CD14-positive monocyte (primary cell): ENCODE data around the gene GAREM2. TPM values are rescaled to one million over a fixed set of nuclear protein-coding genes. Genes with fewer than 3 reads are reported as not detected.

Source experiments
- DNase-seq, 3 donors: peaks; one replicate each; pipeline ENCODE4 v3.0.0-alpha.2; 2011 to 2022
- H2AFZ ChIP-seq: 2 replicates; pipeline ENCODE4 v1.6.0; 2012; ENCODE audit warnings: mild to moderate bottlenecking, low read depth, low read length, inconsistent platforms; ENCODE audit not compliant: insufficient read depth, poor library complexity, severe bottlenecking
- H3K27ac ChIP-seq, 2 donors: 1 replicate in 1 of 2; 2 replicates in 1 of 2; pipeline ENCODE4 v1.5.1; 2012 to 2013; ENCODE audit warnings: low read length in 2 of 2, control low read depth in 1 of 2, inconsistent platforms in 1 of 2, low read depth in 1 of 2, mild to moderate bottlenecking in 1 of 2
- H3K27me3 ChIP-seq, 2 donors: one replicate each; pipeline versions ENCODE4 v1.6.0 to v1.6.1; 2011 to 2013; ENCODE audit warnings: low read length in 2 of 2; ENCODE audit not compliant: control insufficient read depth in 2 of 2, insufficient read depth in 2 of 2
- H3K36me3 ChIP-seq, 2 donors: replicated peaks in 1 of 2; 1 replicate in 1 of 2; 2 replicates in 1 of 2; pipeline versions ENCODE4 v1.5.1 to v1.6.1; 2012 to 2013; ENCODE audit warnings: low read length in 2 of 2, control low read depth in 1 of 2, inconsistent platforms in 1 of 2, mild to moderate bottlenecking in 1 of 2; ENCODE audit not compliant: insufficient read depth in 2 of 2, control insufficient read depth in 1 of 2
- H3K4me1 ChIP-seq, 2 donors: 1 replicate in 1 of 2; 2 replicates in 1 of 2; pipeline versions ENCODE4 v1.5.1 to v1.6.1; 2012 to 2013; ENCODE audit warnings: low read length in 2 of 2, control low read depth in 1 of 2, inconsistent platforms in 1 of 2, mild to moderate bottlenecking in 1 of 2, moderate library complexity in 1 of 2; ENCODE audit not compliant: insufficient read depth in 2 of 2, control insufficient read depth in 1 of 2
- H3K4me2 ChIP-seq: replicated peaks from 2 replicates; pipeline ENCODE3; 2012; ENCODE audit warnings: low read length, moderate library complexity, mild to moderate bottlenecking; ENCODE audit not compliant: poor library complexity, severe bottlenecking; ENCODE audit errors: extremely low read depth
- H3K4me3 ChIP-seq, 3 experiments: fragments of 200-600 bp in 1 of 3; sonication (generic) in 1 of 3; replicated peaks in 1 of 3; 1 replicate in 2 of 3; 2 replicates in 1 of 3; pipeline ENCODE4 v1.5.1; 2011 to 2013; ENCODE audit warnings: low read length in 3 of 3, mild to moderate bottlenecking in 3 of 3, control low read depth in 2 of 3, low read depth in 2 of 3, inconsistent platforms in 1 of 3, moderate library complexity in 1 of 3
- H3K79me2 ChIP-seq: 2 replicates; pipeline ENCODE4 v1.6.0; 2012; ENCODE audit warnings: mild to moderate bottlenecking, control low read depth, inconsistent platforms, low read length, moderate library complexity; ENCODE audit not compliant: insufficient read depth
- H3K9ac ChIP-seq: 2 replicates; pipeline ENCODE4 v1.6.0; 2017; ENCODE audit warnings: low read length, mild to moderate bottlenecking; ENCODE audit not compliant: insufficient read depth, poor library complexity, severe bottlenecking
- H3K9me3 ChIP-seq, 2 donors: replicated peaks in 1 of 2; 1 replicate in 1 of 2; 2 replicates in 1 of 2; pipeline versions ENCODE4 v1.5.1 to v1.6.1; 2012 to 2013; ENCODE audit warnings: low read length in 2 of 2, control low read depth in 1 of 2; ENCODE audit not compliant: control insufficient read depth in 1 of 2, insufficient read depth in 1 of 2
- H4K20me1 ChIP-seq: 2 replicates; pipeline ENCODE4 v1.6.0; 2012; ENCODE audit warnings: mild to moderate bottlenecking, low read length, control low read depth, moderate library complexity; ENCODE audit not compliant: insufficient read depth
- H3K27ac Mint-ChIP-seq, 7 donors: one replicate each; pipeline ENCODE4 v1.8.0; 2020; ENCODE audit warnings: mild to moderate bottlenecking in 7 of 7, mixed read lengths in 7 of 7, moderate library complexity in 6 of 7, inconsistent platforms in 2 of 7
- H3K27me3 Mint-ChIP-seq, 3 donors: one replicate each; pipeline ENCODE4 v1.8.0; 2021 to 2022; ENCODE audit warnings: low read depth in 3 of 3, mild to moderate bottlenecking in 3 of 3, mixed read lengths in 3 of 3, moderate library complexity in 3 of 3, inconsistent platforms in 1 of 3
- H3K36me3 Mint-ChIP-seq, 2 donors: one replicate each; pipeline ENCODE4 v1.8.0; 2020; ENCODE audit warnings: mixed read lengths in 2 of 2, inconsistent platforms in 1 of 2, mild to moderate bottlenecking in 1 of 2
- H3K4me1 Mint-ChIP-seq: one replicate; pipeline ENCODE4 v1.8.0; 2020; ENCODE audit warnings: mild to moderate bottlenecking, mixed read lengths
- H3K4me3 Mint-ChIP-seq, 2 donors: one replicate each; pipeline ENCODE4 v1.8.0; 2020; ENCODE audit warnings: mild to moderate bottlenecking in 2 of 2, mixed read lengths in 2 of 2, moderate library complexity in 1 of 2
- H3K9me3 Mint-ChIP-seq, 7 donors: one replicate each; pipeline ENCODE4 v1.8.0; 2020 to 2022; ENCODE audit warnings: mixed read lengths in 7 of 7, mild to moderate bottlenecking in 6 of 7, moderate library complexity in 6 of 7, inconsistent platforms in 2 of 7
- WGBS: methylation state at CpG from one replicate; pipeline ENCODE4 v1.1.5; 2013; ENCODE audit warnings: missing lambda C conversion rate; ENCODE audit not compliant: insufficient coverage; 5-methylcytosine and 5-hydroxymethylcytosine counted together
- intact Hi-C, 2 donors: fragments of 100-400 bp; cut with micrococcal nuclease; formaldehyde crosslinking; loops; one replicate each; pipeline versions ENCODE4 v1.15.0 to v1.15.1; 2023
- polyA plus RNA-seq, 3 donors: library from polyadenylated mRNA; depleted of rRNA in 1 of 3; unstranded in 2 of 3; stranded (reverse) in 1 of 3; fragments of 300-500 nt in 2 of 3; fragments of >200 nt in 1 of 3; fragmentation: Illumina TruSeq in 2 of 3; gene quantifications; 1 replicate in 2 of 3; 2 replicates in 1 of 3; pipeline ENCODE4 v1.2.3, GENCODE V29; 2012 to 2021
- TF ChIP-seq, protein P1 (sequence below): fragments of 200-600 bp; IDR thresholded peaks from one replicate; pipeline ENCODE4 v1.8.0; 2022; ENCODE audit warnings: antibody characterized with exemption, mild to moderate bottlenecking

Gene GAREM2
- polyA plus RNA-seq, 3 donors, result 0.08 to 0.09 TPM; not detected in 1

DNA sequence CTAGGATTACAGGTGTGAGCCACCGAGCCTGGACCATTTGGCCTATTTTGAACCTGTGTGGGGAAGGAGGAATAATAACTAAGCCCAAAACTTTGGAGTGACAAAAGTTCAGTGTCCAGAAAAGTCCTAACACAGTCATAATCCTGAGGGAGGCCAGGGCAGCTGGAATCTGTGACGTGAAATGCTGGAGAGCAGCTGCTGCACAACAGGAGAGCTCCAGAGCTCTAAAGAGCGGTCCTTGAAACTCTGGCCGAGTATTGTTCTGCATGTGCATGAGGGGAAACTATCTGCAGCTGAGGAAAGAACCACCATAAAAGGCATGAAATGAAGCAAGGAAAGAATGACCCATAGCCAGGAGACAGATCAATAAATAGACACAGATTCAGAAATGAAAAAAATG, 43.7 kb downstream of the GAREM2 start:
- peaks cover 85 to 93% of the 10 kb centered on the region in 2 donors for H3K36me3 ChIP-seq
- Mint-ChIP-seq H3K9me3 (peaks cover 0 to 4% (median 2%) of the 10 kb centered on the region in 7 donors), H3K36me3 (peaks cover 83 to 89% of the 10 kb centered on the region in 2 donors), H3K27ac (peak overlapping the region in 2 of 7 donors; percentile 17 to 34), H3K27me3 (no peaks in the 10 kb centered on the region), H3K4me1 (no peaks in the 10 kb centered on the region), H3K4me3 (no peak overlapping the region)
- 94% methylated on average over 3 of the region's 4 CpGs for WGBS
- no peak overlapping the region for H3K9ac ChIP-seq
- intact Hi-C loops, result no loop called here
- no peak overlapping the region for H3K4me2 ChIP-seq
- no peaks in the 10 kb centered on the region for H3K27me3 ChIP-seq
- TF ChIP-seq, protein P1, sequence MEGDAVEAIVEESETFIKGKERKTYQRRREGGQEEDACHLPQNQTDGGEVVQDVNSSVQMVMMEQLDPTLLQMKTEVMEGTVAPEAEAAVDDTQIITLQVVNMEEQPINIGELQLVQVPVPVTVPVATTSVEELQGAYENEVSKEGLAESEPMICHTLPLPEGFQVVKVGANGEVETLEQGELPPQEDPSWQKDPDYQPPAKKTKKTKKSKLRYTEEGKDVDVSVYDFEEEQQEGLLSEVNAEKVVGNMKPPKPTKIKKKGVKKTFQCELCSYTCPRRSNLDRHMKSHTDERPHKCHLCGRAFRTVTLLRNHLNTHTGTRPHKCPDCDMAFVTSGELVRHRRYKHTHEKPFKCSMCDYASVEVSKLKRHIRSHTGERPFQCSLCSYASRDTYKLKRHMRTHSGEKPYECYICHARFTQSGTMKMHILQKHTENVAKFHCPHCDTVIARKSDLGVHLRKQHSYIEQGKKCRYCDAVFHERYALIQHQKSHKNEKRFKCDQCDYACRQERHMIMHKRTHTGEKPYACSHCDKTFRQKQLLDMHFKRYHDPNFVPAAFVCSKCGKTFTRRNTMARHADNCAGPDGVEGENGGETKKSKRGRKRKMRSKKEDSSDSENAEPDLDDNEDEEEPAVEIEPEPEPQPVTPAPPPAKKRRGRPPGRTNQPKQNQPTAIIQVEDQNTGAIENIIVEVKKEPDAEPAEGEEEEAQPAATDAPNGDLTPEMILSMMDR, result no peak
- no peak overlapping the region for H2AFZ ChIP-seq
- no peaks in the 10 kb centered on the region for H3K4me1 ChIP-seq
- no peak overlapping the region for H3K27ac ChIP-seq
- H3K4me3 ChIP-seq, result no peak overlapping the region
- DNase-seq, result no peak
- peaks cover 33% of the 10 kb centered on the region for H4K20me1 ChIP-seq
- no peaks in the 10 kb centered on the region for H3K79me2 ChIP-seq
- no peaks in the 10 kb centered on the region for H3K9me3 ChIP-seq

DNA sequence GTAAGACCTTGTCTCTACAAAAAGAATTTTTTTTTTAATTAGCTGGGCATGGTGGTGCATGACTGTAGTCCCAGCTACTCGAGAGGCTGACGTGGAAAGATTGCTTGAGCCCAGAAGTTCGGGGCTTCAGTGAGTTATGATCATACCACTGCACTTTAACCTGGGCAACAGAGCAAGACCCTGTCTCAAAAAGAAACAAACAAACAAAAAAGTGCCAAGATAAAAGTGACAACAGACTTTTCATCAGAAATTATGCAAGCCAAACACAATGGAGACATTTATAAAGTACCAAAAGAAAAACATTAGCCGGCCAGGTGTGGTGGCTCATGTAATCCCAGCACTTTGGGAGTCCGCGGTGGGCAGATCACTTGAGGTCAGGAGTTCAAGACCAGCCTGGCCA, 44.8 kb downstream of the GAREM2 start:
- no peaks in the 10 kb centered on the region for H3K9me3 ChIP-seq
- TF ChIP-seq, protein P1, result no peak
- no peak overlapping the region for H3K9ac ChIP-seq
- peaks cover 0 to 4% (median 2%) of the 10 kb centered on the region in 7 donors for H3K9me3 Mint-ChIP-seq
- peak overlapping the region in 1 of 7 donors; percentile 6 for H3K27ac Mint-ChIP-seq
- H3K4me3 ChIP-seq, result no peak overlapping the region
- no peak overlapping the region for H2AFZ ChIP-seq
- H3K27ac ChIP-seq, result no peak overlapping the region
- H3K4me3 Mint-ChIP-seq, result no peak overlapping the region
- no peaks in the 10 kb centered on the region for H3K4me1 ChIP-seq
- WGBS, result 100% methylated on average over 3 of the region's 6 CpGs
- no peaks in the 10 kb centered on the region for H3K27me3 Mint-ChIP-seq
- H3K4me1 Mint-ChIP-seq, result no peaks in the 10 kb centered on the region
- intact Hi-C loops, result no loop called here
- peaks cover 41% of the 10 kb centered on the region for H4K20me1 ChIP-seq
- H3K79me2 ChIP-seq, result no peaks in the 10 kb centered on the region
- H3K27me3 ChIP-seq, result no peaks in the 10 kb centered on the region
- peaks cover 82 to 89% of the 10 kb centered on the region in 2 donors for H3K36me3 Mint-ChIP-seq
- no peak for DNase-seq
- peaks cover 85 to 93% of the 10 kb centered on the region in 2 donors for H3K36me3 ChIP-seq
- H3K4me2 ChIP-seq, result no peak overlapping the region
